ENCODE data around the gene MAP3K7. TPM values are rescaled to one million over a fixed set of nuclear protein-coding genes. Genes with fewer than 3 reads are reported as not detected.

MAP3K7 gene
- total RNA-seq, 4 donors from 2014 or later, result 18.4 to 44.9 (median 26.3) TPM

DNA sequence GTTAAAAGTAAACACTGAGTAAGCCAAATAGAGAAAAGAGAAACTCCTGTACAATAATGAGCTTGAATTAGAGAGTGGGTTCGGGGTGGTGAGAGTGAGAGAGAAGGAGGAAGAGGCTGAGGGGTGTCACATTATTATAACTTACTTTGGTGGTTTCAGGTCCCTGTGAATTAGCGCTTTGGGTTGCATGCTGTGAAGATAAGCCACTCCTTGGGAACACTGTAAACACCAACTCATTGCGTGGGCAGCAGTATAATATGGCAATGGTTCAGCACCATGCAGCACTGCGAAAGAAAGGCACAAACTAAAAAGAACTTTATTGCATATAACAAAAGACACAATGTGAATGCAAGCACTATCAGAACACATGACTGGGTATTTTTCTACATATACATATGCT is 26.9 kb downstream of the MAP3K7 start:
- no peak overlapping the region for H3K4me3 ChIP-seq
- 93% methylated on average over 4 of the region's 4 CpGs for WGBS
- H3K27me3 ChIP-seq, result no peaks in the 10 kb centered on the region
- H3K27ac ChIP-seq, result no peak overlapping the region
- no peaks in the 10 kb centered on the region for H3K4me1 ChIP-seq
- TF ChIP-seq POLR2A (IDR thresholded peaks at IDR 0.05) (no peak), EP300 (IDR thresholded peaks at IDR 0.05) (no peak), POLR2AphosphoS5 (IDR thresholded peaks at IDR 0.05) (no peak)
- TF ChIP-seq, protein P1, sequence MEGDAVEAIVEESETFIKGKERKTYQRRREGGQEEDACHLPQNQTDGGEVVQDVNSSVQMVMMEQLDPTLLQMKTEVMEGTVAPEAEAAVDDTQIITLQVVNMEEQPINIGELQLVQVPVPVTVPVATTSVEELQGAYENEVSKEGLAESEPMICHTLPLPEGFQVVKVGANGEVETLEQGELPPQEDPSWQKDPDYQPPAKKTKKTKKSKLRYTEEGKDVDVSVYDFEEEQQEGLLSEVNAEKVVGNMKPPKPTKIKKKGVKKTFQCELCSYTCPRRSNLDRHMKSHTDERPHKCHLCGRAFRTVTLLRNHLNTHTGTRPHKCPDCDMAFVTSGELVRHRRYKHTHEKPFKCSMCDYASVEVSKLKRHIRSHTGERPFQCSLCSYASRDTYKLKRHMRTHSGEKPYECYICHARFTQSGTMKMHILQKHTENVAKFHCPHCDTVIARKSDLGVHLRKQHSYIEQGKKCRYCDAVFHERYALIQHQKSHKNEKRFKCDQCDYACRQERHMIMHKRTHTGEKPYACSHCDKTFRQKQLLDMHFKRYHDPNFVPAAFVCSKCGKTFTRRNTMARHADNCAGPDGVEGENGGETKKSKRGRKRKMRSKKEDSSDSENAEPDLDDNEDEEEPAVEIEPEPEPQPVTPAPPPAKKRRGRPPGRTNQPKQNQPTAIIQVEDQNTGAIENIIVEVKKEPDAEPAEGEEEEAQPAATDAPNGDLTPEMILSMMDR (IDR thresholded peaks at IDR 0.05), result no peak
- peaks cover 62% of the 10 kb centered on the region for H3K36me3 ChIP-seq
- no peak for DNase-seq (ENCODE audit: low spot score in 2 of 2)
- no peaks in the 10 kb centered on the region for H3K9me3 ChIP-seq

DNA sequence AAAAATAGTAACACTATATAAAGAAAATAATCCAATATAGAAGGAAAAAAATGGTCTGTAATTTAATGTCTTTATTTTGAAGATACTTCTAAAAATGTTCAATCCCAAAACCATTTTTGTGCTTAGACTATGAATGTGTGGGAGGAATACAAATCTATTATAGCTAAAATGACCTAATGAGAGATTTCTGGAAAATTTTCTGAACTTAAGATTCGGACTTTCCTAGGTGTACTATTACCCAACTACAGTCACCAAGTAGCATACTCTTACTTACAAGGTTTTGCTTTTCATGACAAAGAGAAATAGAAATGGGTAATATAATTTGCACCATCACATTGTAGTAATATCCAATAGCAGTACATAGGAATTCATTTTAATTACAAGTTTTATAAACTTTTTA is 29.9 kb downstream of the MAP3K7 start:
- H3K36me3 ChIP-seq, result peaks cover 67% of the 10 kb centered on the region

DNA sequence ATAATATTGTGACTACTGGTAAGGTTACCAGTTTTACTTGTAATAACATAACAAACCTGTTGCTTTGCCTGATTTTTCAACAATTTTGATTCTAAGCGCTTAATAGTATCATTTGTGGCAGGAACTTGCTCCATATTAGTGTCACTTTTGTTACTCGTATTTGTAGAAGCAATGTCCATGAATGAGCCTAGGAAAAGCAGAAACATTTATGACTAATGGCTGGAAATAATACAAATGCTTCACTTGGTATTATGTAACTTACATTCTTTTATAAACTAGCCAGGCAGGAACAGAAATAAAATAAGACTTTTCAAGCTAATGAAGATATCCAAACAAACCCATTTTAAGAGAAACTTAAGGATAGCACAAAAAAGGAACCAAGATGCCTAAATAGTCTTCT is 38.9 kb downstream of the MAP3K7 start:
- 94% methylated on average over 2 of the region's 2 CpGs for WGBS
- Histone ChIP-seq H3K36me3 (peaks cover 88% of the 10 kb centered on the region), H3K4me3 (no peak overlapping the region), H3K27me3 (no peaks in the 10 kb centered on the region), H3K4me1 (no peaks in the 10 kb centered on the region), H3K27ac (no peak overlapping the region), H3K9me3 (no peaks in the 10 kb centered on the region)
- no peak for DNase-seq (ENCODE audit: low spot score in 2 of 2)
- TF ChIP-seq POLR2AphosphoS5 (IDR thresholded peaks at IDR 0.05) (no peak), POLR2A (IDR thresholded peaks at IDR 0.05) (no peak), EP300 (IDR thresholded peaks at IDR 0.05) (no peak)
- TF ChIP-seq, protein P1 (IDR thresholded peaks at IDR 0.05), result no peak

More for the DNA sequence above, 29.9 kb downstream of the MAP3K7 start:
- no peak overlapping the region for H3K27ac ChIP-seq
- no peaks in the 10 kb centered on the region for H3K4me1 ChIP-seq
- no peak for TF ChIP-seq EP300 (IDR thresholded peaks at IDR 0.05)
- TF ChIP-seq POLR2A (IDR thresholded peaks at IDR 0.05), result no peak
- TF ChIP-seq, protein P1 (IDR thresholded peaks at IDR 0.05), result no peak
- no peak for TF ChIP-seq POLR2AphosphoS5 (IDR thresholded peaks at IDR 0.05)
- DNase-seq (ENCODE audit: low spot score in 2 of 2), result no peak
- no peaks in the 10 kb centered on the region for H3K9me3 ChIP-seq
- no peaks in the 10 kb centered on the region for H3K27me3 ChIP-seq
- WGBS, result 92% methylated on average over 1 of the region's 1 CpG
- H3K4me3 ChIP-seq, result no peak overlapping the region

DNA sequence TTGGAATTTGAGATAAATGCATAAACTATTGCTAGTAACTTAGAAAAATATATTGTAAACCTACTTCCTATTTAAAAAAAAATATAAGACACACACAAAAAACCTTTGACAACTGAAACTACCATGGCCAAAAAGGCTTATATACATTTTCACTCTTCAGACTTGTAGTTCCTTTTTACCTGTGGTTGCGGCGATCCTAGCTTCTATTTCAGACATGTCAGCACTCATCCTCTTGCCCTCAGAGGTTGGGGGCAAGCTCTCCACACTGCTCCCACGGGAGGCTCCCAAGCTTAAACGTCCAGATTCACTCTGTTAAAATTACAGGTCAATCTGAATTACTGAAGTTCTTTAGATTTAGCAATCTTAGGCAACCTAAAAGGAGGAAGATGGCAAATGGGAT is 39.8 kb downstream of the MAP3K7 start:
- Histone ChIP-seq H3K9me3 (no peaks in the 10 kb centered on the region), H3K4me3 (no peak overlapping the region), H3K36me3 (peaks cover 85% of the 10 kb centered on the region), H3K27ac (no peak overlapping the region), H3K27me3 (no peaks in the 10 kb centered on the region), H3K4me1 (no peaks in the 10 kb centered on the region)
- no peak for DNase-seq (ENCODE audit: low spot score in 2 of 2)
- 71% methylated on average over 4 of the region's 4 CpGs for WGBS
- TF ChIP-seq POLR2A (IDR thresholded peaks at IDR 0.05) (no peak), EP300 (IDR thresholded peaks at IDR 0.05) (no peak)
- TF ChIP-seq, protein P1 (IDR thresholded peaks at IDR 0.05), result no peak

DNA sequence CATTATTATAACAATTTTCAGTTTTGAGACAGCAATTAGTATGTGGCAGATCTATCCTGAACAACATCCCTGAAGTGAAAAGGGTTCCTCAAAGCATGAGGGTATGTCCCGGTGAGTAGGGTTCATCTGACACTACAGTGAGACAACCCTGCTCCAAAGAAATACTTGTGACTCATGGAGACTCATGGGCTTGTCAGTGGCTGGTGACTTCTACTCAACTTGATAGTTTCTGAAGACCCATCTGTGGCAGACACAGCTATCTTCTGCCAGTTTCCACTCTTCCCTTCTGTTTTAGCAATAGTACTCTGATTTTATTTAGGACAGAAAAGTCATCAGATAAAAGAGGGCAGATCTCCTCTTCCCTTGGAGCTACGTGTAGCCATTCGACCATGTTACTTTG is 41.4 kb downstream of the MAP3K7 start:
- no peak overlapping the region for H3K27ac ChIP-seq
- H3K4me3 ChIP-seq, result no peak overlapping the region
- H3K27me3 ChIP-seq, result no peaks in the 10 kb centered on the region
- H3K36me3 ChIP-seq, result peaks cover 82% of the 10 kb centered on the region
- no peak for DNase-seq (ENCODE audit: low spot score in 2 of 2)
- H3K4me1 ChIP-seq, result no peaks in the 10 kb centered on the region
- no peak for TF ChIP-seq POLR2A (IDR thresholded peaks at IDR 0.05)
- TF ChIP-seq EP300 (IDR thresholded peaks at IDR 0.05), result no peak
- no peak for TF ChIP-seq POLR2AphosphoS5 (IDR thresholded peaks at IDR 0.05)
- TF ChIP-seq, protein P1 (IDR thresholded peaks at IDR 0.05), result no peak
- no peaks in the 10 kb centered on the region for H3K9me3 ChIP-seq
- 85% methylated on average over 3 of the region's 3 CpGs for WGBS

All from suprapubic skin (tissue), 4 donors.